Lower leg skin (tissue), 3 donors: ENCODE measurements around the gene SCAMP3.

Source experiments
- POLR2A ChIP-seq, 2 donors: fragments of 450-650 bp; IDR thresholded peaks; one replicate each; pipeline ENCODE4 v1.6.1; 2016 to 2017; ENCODE audit warnings: antibody characterized with exemption in 2 of 2, mild to moderate bottlenecking in 1 of 2, moderate library complexity in 1 of 2
- TF ChIP-seq, protein P1 (sequence below), 3 donors: fragments of 450-650 bp; IDR thresholded peaks; one replicate each; pipeline ENCODE4 v1.5.1; 2016; ENCODE audit warnings: antibody characterized with exemption in 3 of 3, mild to moderate bottlenecking in 3 of 3, moderate library complexity in 2 of 3

DNA sequence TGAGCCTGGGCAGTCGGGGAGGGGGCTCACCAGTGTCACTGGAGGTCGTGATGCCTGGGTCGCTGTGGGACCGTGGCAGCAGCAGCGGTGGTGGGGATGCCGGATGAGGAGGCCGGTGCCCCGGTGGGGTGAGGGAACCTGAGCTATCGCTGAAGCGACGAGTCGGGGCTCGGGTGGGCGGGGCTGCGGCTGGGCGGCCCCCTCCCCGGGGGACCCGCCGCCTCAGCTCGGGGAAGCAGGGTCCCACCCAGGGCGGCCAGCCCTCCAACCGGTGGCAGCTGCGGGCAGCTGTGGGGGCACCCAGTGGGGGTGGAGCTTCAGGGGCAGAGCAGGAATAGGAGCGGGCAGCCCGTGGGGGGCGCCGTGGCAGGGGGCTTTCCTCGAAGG is 11.9 kb downstream of the SCAMP3 start:
- TF ChIP-seq, protein P1, sequence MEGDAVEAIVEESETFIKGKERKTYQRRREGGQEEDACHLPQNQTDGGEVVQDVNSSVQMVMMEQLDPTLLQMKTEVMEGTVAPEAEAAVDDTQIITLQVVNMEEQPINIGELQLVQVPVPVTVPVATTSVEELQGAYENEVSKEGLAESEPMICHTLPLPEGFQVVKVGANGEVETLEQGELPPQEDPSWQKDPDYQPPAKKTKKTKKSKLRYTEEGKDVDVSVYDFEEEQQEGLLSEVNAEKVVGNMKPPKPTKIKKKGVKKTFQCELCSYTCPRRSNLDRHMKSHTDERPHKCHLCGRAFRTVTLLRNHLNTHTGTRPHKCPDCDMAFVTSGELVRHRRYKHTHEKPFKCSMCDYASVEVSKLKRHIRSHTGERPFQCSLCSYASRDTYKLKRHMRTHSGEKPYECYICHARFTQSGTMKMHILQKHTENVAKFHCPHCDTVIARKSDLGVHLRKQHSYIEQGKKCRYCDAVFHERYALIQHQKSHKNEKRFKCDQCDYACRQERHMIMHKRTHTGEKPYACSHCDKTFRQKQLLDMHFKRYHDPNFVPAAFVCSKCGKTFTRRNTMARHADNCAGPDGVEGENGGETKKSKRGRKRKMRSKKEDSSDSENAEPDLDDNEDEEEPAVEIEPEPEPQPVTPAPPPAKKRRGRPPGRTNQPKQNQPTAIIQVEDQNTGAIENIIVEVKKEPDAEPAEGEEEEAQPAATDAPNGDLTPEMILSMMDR (IDR thresholded peaks at IDR 0.05) = no peak
- TF ChIP-seq POLR2A (IDR thresholded peaks at IDR 0.05) = no peak
